ENCODE measurements around the gene GREM2.

DNA sequence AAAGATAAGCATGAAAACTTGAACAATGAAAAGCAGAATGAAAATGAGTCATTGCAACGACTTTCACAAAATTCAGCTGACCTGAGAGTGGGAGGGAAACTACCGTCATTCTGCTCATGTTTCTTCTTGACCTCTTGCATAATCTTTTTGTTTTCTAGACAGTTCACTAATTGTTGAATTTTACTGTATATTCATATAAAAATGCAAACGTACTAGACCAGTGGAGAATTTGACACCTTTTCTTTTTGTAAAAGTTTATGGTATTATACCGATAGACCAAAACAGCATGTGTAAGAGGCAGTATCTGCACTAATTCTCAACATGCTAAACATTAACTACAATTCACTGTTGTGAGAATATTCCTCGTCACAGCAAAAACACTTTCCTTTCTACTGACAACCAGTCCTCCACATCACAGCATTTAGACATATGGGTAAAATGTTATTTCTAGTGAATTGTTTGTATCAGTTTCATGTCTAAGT, 137.8 kb downstream of the GREM2 start:
- TF ChIP-seq GATA2 (IDR thresholded peaks at IDR 0.05; ENCODE audit: low read depth, low read length) (no peak), GATA3 (IDR thresholded peaks at IDR 0.05; ENCODE audit: low read depth, low read length) (no peak)

Measured in SH-SY5Y (cell line).